Naive thymus-derived CD4-positive, alpha-beta T cell (primary cell): Measurements from ENCODE around the gene IRAK3. TPM values are rescaled to one million over a fixed set of nuclear protein-coding genes. Genes with fewer than 3 reads are reported as not detected.

Experiments
- ATAC-seq: fragments of 150-1000 bp; cut with Tn5 transposase; 2 replicates; pipeline ENCODE4 v1.10.0; 2021; ENCODE audit warnings: mild to moderate bottlenecking, moderate library complexity
- CTCF ChIA-PET: fragments of 350-600 bp; sonication (Branson Sonifier 250); formaldehyde crosslinking; loops from one replicate; lab custom pipeline; 2021; ENCODE audit warnings: antibody characterized with exemption; lab: Charles Lee
- POLR2A ChIA-PET: fragments of 350-600 bp; sonication (Branson Sonifier 250); formaldehyde crosslinking; loops from one replicate; lab custom pipeline; 2021; ENCODE audit warnings: antibody characterized with exemption, inconsistent platforms; lab: Charles Lee
- DNase-seq, 9 donors: peaks; one replicate each; pipeline versions ENCODE4 v3.0.0 to v3.0.0-alpha.2; 2020 to 2022; ENCODE audit warnings: mixed read lengths in 1 of 9
- H3K27ac ChIP-seq: one replicate; pipeline ENCODE4 v1.7.0; 2013; ENCODE audit warnings: mild to moderate bottlenecking, low read depth, low read length, moderate library complexity
- H3K27me3 ChIP-seq, 2 donors: one replicate each; pipeline ENCODE4 v1.7.0; 2013; ENCODE audit warnings: low read length in 2 of 2, mild to moderate bottlenecking in 2 of 2, moderate library complexity in 2 of 2; ENCODE audit not compliant: control insufficient read depth in 2 of 2, insufficient read depth in 2 of 2
- H3K36me3 ChIP-seq, 3 experiments: 1 replicate in 2 of 3; 2 replicates in 1 of 3; pipeline ENCODE4 v1.7.0; 2013; ENCODE audit warnings: low read length in 3 of 3, mild to moderate bottlenecking in 3 of 3, moderate library complexity in 1 of 3; ENCODE audit not compliant: insufficient read depth in 3 of 3, control insufficient read depth in 2 of 3
- H3K4me1 ChIP-seq, 2 donors: one replicate each; pipeline ENCODE4 v1.7.0; 2013; ENCODE audit warnings: low read length in 2 of 2, mild to moderate bottlenecking in 2 of 2, moderate library complexity in 1 of 2; ENCODE audit not compliant: control insufficient read depth in 2 of 2, insufficient read depth in 2 of 2
- H3K4me3 ChIP-seq: 2 replicates; pipeline ENCODE4 v1.7.0; 2013; ENCODE audit warnings: mild to moderate bottlenecking, low read length
- H3K9me3 ChIP-seq, 3 experiments: 1 replicate in 2 of 3; 2 replicates in 1 of 3; pipeline ENCODE4 v1.7.0; 2013; ENCODE audit warnings: low read length in 3 of 3; ENCODE audit not compliant: control insufficient read depth in 2 of 3
- H3K27ac Mint-ChIP-seq, 9 donors: one replicate each; pipeline ENCODE4 v1.8.0; 2020 to 2022; ENCODE audit warnings: mixed read lengths in 9 of 9, mild to moderate bottlenecking in 8 of 9, moderate library complexity in 5 of 9, inconsistent platforms in 2 of 9
- H3K27me3 Mint-ChIP-seq, 5 donors: one replicate each; pipeline ENCODE4 v1.8.0; 2021 to 2022; ENCODE audit warnings: mixed read lengths in 5 of 5, mild to moderate bottlenecking in 1 of 5
- H3K36me3 Mint-ChIP-seq, 5 donors: one replicate each; pipeline ENCODE4 v1.8.0; 2020 to 2022; ENCODE audit warnings: mixed read lengths in 5 of 5, mild to moderate bottlenecking in 3 of 5, inconsistent platforms in 1 of 5
- H3K4me1 Mint-ChIP-seq, 7 donors: one replicate each; pipeline ENCODE4 v1.8.0; 2020 to 2022; ENCODE audit warnings: mixed read lengths in 7 of 7, mild to moderate bottlenecking in 3 of 7, inconsistent platforms in 1 of 7
- H3K4me3 Mint-ChIP-seq, 10 donors: one replicate each; pipeline ENCODE4 v1.8.0; 2020 to 2022; ENCODE audit warnings: mild to moderate bottlenecking in 10 of 10, mixed read lengths in 10 of 10, moderate library complexity in 6 of 10, inconsistent platforms in 2 of 10
- H3K9me3 Mint-ChIP-seq, 11 donors: one replicate each; pipeline ENCODE4 v1.8.0; 2020 to 2022; ENCODE audit warnings: mixed read lengths in 11 of 11, mild to moderate bottlenecking in 4 of 11, inconsistent platforms in 1 of 11, moderate library complexity in 1 of 11
- intact Hi-C, 2 donors: fragments of 100-400 bp; cut with micrococcal nuclease; formaldehyde crosslinking; loops; one replicate each; pipeline ENCODE4 v1.15.1; 2023
- polyA plus RNA-seq, 2 donors: library from polyadenylated mRNA; unstranded; fragments of 300-500 nt; fragmentation: Illumina TruSeq; gene quantifications; one replicate each; pipeline ENCODE4 v1.2.3, GENCODE V29; 2021
- total RNA-seq, 6 experiments: library from RNA in 5 of 6; stranded (reverse) in 5 of 6; gene quantifications; 1 replicate in 5 of 6; 2 replicates in 1 of 6; pipeline ENCODE4 v1.2.3 and lab custom pipeline; 2021 to 2026

The IRAK3 gene
- total and polyA plus RNA-seq, 7 experiments from 2014 or later = 0.19 to 28.8 (median 1.9) TPM; not detected in 2

DNA sequence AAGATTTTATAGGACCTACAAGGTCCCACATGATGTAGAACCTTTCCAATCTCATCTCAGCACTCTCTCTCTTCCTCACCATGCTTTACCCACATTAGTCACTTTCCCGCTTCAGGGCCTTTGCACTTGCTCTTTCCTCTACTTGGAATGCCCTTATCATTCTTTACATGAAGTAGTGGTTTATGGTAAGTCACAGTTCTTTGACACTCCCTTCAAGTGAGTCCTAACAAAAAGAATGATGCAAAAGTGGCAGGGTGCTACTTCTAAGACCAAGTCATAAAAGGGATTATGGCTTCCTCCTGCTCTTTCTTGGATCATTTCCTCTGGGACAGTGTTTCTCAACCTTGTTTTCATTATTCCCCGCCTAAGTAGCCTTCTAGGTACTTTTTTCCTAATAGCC is 32.4 kb upstream of the IRAK3 start:
- H3K27me3 Mint-ChIP-seq = no peaks in the 10 kb centered on the region
- peaks cover 9 to 75% (median 57%) of the 10 kb centered on the region in 7 donors for H3K4me1 Mint-ChIP-seq
- ChIA-PET CTCF (no interaction called here), POLR2A (interaction anchor here (1.0 to 3.6 kb wide), 2 partner anchors 13 to 26 kb away, joined by 3 to 26 read pairs; partner anchors contain the start of genes LLPH and TMBIM4)
- no peaks in the 10 kb centered on the region for H3K27me3 ChIP-seq
- H3K4me1 ChIP-seq = peaks cover 0 to 8% of the 10 kb centered on the region in 2 donors
- no peak overlapping the region for H3K4me3 ChIP-seq
- H3K9me3 ChIP-seq = no peaks in the 10 kb centered on the region
- intact Hi-C loops = no loop called here
- H3K36me3 ChIP-seq = peaks cover 0 to 26% (median 8%) of the 10 kb centered on the region in 3 experiments
- peaks cover 0 to 1% (median 0%) of the 10 kb centered on the region in 11 donors for H3K9me3 Mint-ChIP-seq
- peaks cover 4 to 41% (median 30%) of the 10 kb centered on the region in 5 donors for H3K36me3 Mint-ChIP-seq
- peak overlapping the region in 1 of 10 donors; percentile 2 for H3K4me3 Mint-ChIP-seq
- H3K27ac ChIP-seq = no peak overlapping the region
- no peak for DNase-seq
- peak overlapping the region in 8 of 9 donors; percentile 0 to 58 (median 26) for H3K27ac Mint-ChIP-seq
- no peak for ATAC-seq

DNA sequence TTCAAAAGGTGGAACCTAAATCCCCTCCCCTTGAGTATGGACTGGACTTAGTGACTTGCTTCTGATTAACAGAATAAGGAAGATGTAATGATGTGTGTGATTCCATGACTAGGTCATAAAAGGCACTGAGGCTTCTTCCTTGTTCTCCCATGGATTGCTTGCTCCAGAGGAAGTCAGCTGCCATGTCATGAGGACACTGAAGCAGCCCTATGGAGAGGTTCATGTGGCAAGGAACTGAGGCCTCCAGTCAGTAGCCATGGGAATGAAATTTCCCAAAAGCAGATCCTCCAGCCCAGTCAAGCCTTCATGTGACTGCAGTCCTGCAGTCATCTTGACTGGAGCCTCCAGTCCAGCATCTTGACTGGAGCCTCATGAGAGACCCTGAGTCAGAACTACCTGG is 29.9 kb upstream of the IRAK3 start:
- H3K27ac ChIP-seq = no peak overlapping the region
- CTCF ChIA-PET = interaction anchor here (0.5 to 1.2 kb wide), 2 partner anchors 10 to 126 kb away, joined by 4 read pairs; no protein-coding TSS in a partner anchor
- peaks cover 4 to 63% (median 44%) of the 10 kb centered on the region in 5 donors for H3K36me3 Mint-ChIP-seq
- H3K27ac Mint-ChIP-seq = peak overlapping the region in 1 of 9 donors; percentile 33
- H3K4me1 ChIP-seq = peaks cover under 1 to 8% of the 10 kb centered on the region in 2 donors
- H3K9me3 Mint-ChIP-seq = peaks cover 0 to 5% (median 0%) of the 10 kb centered on the region in 11 donors
- DNase-seq (no peak), ATAC-seq (no peak)
- H3K4me3 Mint-ChIP-seq = peak overlapping the region in 1 of 10 donors; percentile 11
- H3K27me3 Mint-ChIP-seq = no peaks in the 10 kb centered on the region
- peaks cover 22 to 93% (median 77%) of the 10 kb centered on the region in 7 donors for H3K4me1 Mint-ChIP-seq
- H3K27me3 ChIP-seq = no peaks in the 10 kb centered on the region
- H3K9me3 ChIP-seq = no peaks in the 10 kb centered on the region
- no peak overlapping the region for H3K4me3 ChIP-seq
- H3K36me3 ChIP-seq = peaks cover 0 to 30% (median 8%) of the 10 kb centered on the region in 3 experiments
- intact Hi-C loops = no loop called here
- POLR2A ChIA-PET = interaction anchor here (0.6 to 3.6 kb wide), 3 partner anchors 10 to 1660 kb away, joined by 4 to 26 read pairs (median 5); partner anchors contain the start of gene TMBIM4

DNA sequence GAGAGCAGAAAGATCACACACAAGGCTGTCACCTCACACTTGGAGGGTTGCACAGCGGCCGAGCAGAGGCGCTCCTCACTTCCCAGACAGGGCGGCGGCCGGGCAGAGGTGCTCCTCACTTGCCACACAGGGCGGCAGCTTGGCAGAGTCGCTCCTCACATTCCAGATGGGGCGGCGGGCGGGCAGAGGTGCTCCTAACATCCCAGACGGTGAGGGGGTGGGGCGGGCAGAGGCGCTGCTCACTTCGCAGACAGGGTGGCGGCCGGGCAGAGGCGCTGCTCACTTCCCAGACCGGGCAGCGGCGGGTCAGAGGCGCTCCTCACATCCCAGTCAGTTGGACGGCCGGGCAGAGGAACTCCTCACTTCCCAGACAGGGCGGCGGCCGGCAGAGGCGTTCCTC is 28.3 kb upstream of the IRAK3 start:
- Mint-ChIP-seq H3K4me3 (no peak overlapping the region), H3K9me3 (peaks cover 0 to 18% (median 8%) of the 10 kb centered on the region in 11 donors), H3K36me3 (peaks cover 10 to 72% (median 55%) of the 10 kb centered on the region in 5 donors), H3K27me3 (no peaks in the 10 kb centered on the region), H3K4me1 (peaks cover 34 to 94% (median 80%) of the 10 kb centered on the region in 7 donors), H3K27ac (no peak overlapping the region)
- Histone ChIP-seq H3K27ac (no peak overlapping the region), H3K36me3 (peaks cover 0 to 33% (median 8%) of the 10 kb centered on the region in 3 experiments), H3K27me3 (no peaks in the 10 kb centered on the region), H3K9me3 (peaks cover 0 to 4% (median 0%) of the 10 kb centered on the region in 3 experiments), H3K4me1 (peaks cover 6 to 8% of the 10 kb centered on the region in 2 donors), H3K4me3 (no peak overlapping the region)
- intact Hi-C loops = no loop called here
- POLR2A ChIA-PET = interaction anchor here (1.1 to 1.9 kb wide), 2 partner anchors 9 to 30 kb away, joined by 3 to 7 read pairs; partner anchors contain the start of genes LLPH and TMBIM4
- CTCF ChIA-PET = no interaction called here
- DNase-seq (no peak), ATAC-seq (no peak)

DNA sequence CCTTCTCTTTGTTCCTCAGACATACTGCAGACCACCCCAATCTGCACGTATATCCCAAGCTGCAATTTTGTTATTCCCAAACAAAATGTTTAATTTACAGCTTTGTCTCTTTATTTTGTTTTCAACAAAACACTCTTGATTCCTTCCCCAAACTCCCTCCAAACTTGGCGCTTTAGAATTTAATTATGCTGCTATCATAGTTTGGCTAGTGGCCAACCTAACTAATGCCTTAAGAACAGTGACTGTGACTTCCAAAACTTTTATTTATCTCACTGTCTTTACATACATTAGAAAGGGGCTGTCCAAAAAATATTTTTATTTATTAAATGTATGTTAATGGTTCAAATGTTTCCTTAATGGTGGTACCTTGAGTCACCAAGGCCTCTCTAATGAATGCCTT is 26.3 kb upstream of the IRAK3 start:
- Mint-ChIP-seq H3K27ac (peak overlapping the region in 1 of 9 donors; percentile 40), H3K4me1 (peaks cover 40 to 94% (median 79%) of the 10 kb centered on the region in 7 donors), H3K9me3 (peaks cover 1 to 22% (median 8%) of the 10 kb centered on the region in 11 donors), H3K27me3 (no peaks in the 10 kb centered on the region), H3K36me3 (peaks cover 10 to 86% (median 66%) of the 10 kb centered on the region in 5 donors), H3K4me3 (peak overlapping the region in 1 of 10 donors; percentile 55)
- ATAC-seq = no peak
- H3K9me3 ChIP-seq = peaks cover 0 to 4% (median 0%) of the 10 kb centered on the region in 3 experiments
- peaks cover 0 to 33% (median 8%) of the 10 kb centered on the region in 3 experiments for H3K36me3 ChIP-seq
- H3K4me1 ChIP-seq = peaks cover 6 to 9% of the 10 kb centered on the region in 2 donors
- H3K4me3 ChIP-seq = no peak overlapping the region
- CTCF ChIA-PET = no interaction called here
- POLR2A ChIA-PET = no interaction called here
- H3K27ac ChIP-seq = no peak overlapping the region
- intact Hi-C loops = no loop called here
- H3K27me3 ChIP-seq = no peaks in the 10 kb centered on the region
- no peak for DNase-seq

DNA sequence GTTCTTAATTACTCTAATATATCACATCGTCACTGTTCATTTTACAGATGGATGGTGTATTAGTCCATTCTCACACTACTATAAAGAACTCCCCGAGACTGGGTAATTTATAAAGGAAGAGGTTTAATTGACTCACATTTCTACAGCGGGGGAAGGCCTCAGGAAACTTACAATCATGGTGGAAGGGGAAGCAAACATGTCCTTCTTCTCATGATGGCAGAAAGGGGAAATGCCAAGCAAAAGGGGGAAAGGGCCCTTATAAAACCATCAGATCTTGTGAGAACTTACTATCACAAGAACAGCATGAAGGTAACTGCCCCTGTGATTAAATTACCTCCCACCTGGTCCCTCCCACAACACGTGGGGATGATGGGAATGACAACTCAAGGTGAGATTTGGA is 25.7 kb upstream of the IRAK3 start:
- H3K9me3 ChIP-seq = peaks cover 0 to 4% (median 0%) of the 10 kb centered on the region in 3 experiments
- H3K4me1 ChIP-seq = peaks cover 9 to 13% of the 10 kb centered on the region in 2 donors

DNA sequence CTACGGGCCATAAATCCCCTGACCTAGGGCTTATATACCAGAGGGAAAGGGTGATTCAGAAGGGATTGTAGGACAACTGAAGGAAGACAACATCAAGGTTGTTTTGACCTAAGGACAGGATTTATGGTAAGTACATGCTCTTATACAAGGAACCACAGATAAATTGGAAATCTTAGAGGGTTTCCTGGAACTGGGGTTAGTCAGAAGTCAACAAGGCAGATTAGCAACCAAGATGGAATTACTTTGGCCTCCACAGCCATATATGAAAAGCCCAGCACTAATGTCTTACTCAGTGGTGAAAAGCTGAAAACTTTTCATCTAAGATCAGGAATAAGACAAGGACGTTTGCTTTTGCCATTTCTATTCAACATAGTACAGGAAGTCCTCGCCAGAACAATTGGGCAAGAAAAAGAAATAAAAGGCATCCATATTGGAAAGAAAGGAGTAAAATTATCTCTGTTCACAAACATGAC is 24.6 kb upstream of the IRAK3 start:
- ATAC-seq = no peak
- peaks cover 14 to 17% of the 10 kb centered on the region in 2 donors for H3K4me1 ChIP-seq
- no peaks in the 10 kb centered on the region for H3K27me3 ChIP-seq
- Mint-ChIP-seq H3K27me3 (no peaks in the 10 kb centered on the region), H3K4me1 (peaks cover 48 to 95% (median 84%) of the 10 kb centered on the region in 7 donors), H3K4me3 (peak overlapping the region in 6 of 10 donors; percentile 0 to 55 (median 12)), H3K9me3 (peaks cover 1 to 22% (median 8%) of the 10 kb centered on the region in 11 donors), H3K36me3 (peaks cover 14 to 80% (median 63%) of the 10 kb centered on the region in 5 donors), H3K27ac (peak overlapping the region in 4 of 9 donors; percentile 1 to 77 (median 8))
- ChIA-PET POLR2A (no interaction called here), CTCF (no interaction called here)
- peaks cover 0 to 24% (median 6%) of the 10 kb centered on the region in 3 experiments for H3K36me3 ChIP-seq
- peaks cover 0 to 4% (median 0%) of the 10 kb centered on the region in 3 experiments for H3K9me3 ChIP-seq
- H3K27ac ChIP-seq = no peak overlapping the region
- DNase-seq = no peak
- intact Hi-C loops = no loop called here
- H3K4me3 ChIP-seq = no peak overlapping the region

More for the DNA sequence above, 25.7 kb upstream of the IRAK3 start:
- ChIA-PET POLR2A (no interaction called here), CTCF (no interaction called here)
- ATAC-seq (no peak), DNase-seq (no peak)
- H3K36me3 Mint-ChIP-seq = peaks cover 10 to 87% (median 68%) of the 10 kb centered on the region in 5 donors
- intact Hi-C loops = no loop called here
- H3K27me3 Mint-ChIP-seq = no peaks in the 10 kb centered on the region
- no peak overlapping the region for H3K4me3 ChIP-seq
- peaks cover 1 to 22% (median 8%) of the 10 kb centered on the region in 11 donors for H3K9me3 Mint-ChIP-seq
- peaks cover 0 to 33% (median 8%) of the 10 kb centered on the region in 3 experiments for H3K36me3 ChIP-seq
- H3K27ac ChIP-seq = no peak overlapping the region
- H3K27me3 ChIP-seq = no peaks in the 10 kb centered on the region
- peak overlapping the region in 6 of 9 donors; percentile 1 to 77 (median 13) for H3K27ac Mint-ChIP-seq
- peaks cover 46 to 95% (median 83%) of the 10 kb centered on the region in 7 donors for H3K4me1 Mint-ChIP-seq
- peak overlapping the region in 2 of 10 donors; percentile 8 to 55 for H3K4me3 Mint-ChIP-seq
